Measurements from ENCODE around the gene MEGF11. TPM values are rescaled to one million over a fixed set of nuclear protein-coding genes. Genes with fewer than 3 reads are reported as not detected.

MEGF11 gene
- polyA plus RNA-seq, 1 donor, result 0.66 TPM

- Histone ChIP-seq H3K4me3 (ENCODE audit: low read length) (no peak overlapping the region), H3K27ac (ENCODE audit: low read length) (no peak overlapping the region), H3K4me1 (ENCODE audit: control insufficient read depth, insufficient read depth, low read length) (no peaks in the 10 kb centered on the region), H3K27me3 (ENCODE audit: control insufficient read depth, insufficient read depth, low read length) (peaks cover 3% of the 10 kb centered on the region), H3K36me3 (ENCODE audit: control insufficient read depth, insufficient read depth, low read length) (no peaks in the 10 kb centered on the region), H3K9me3 (ENCODE audit: control insufficient read depth, low read depth, low read length) (no peaks in the 10 kb centered on the region)
- WGBS (ENCODE audit: insufficient coverage, low lambda C conversion rate), result no CpG with 5 or more reads among the region's 5 CpGs
- DNase-seq, result no peak
Observed at GRCh38 chr15:66132251-66132816, 121.2 kb downstream of the MEGF11 start.

GRCh38 chr15:66131831-66132230 lies 121.7 kb downstream of the MEGF11 start:
- DNase-seq, result no peak
- H3K27me3 ChIP-seq (ENCODE audit: control insufficient read depth, insufficient read depth, low read length), result peaks cover 3% of the 10 kb centered on the region
- H3K36me3 ChIP-seq (ENCODE audit: control insufficient read depth, insufficient read depth, low read length), result no peaks in the 10 kb centered on the region
- WGBS (ENCODE audit: insufficient coverage, low lambda C conversion rate), result no CpG with 5 or more reads among the region's 6 CpGs
- no peaks in the 10 kb centered on the region for H3K4me1 ChIP-seq (ENCODE audit: control insufficient read depth, insufficient read depth, low read length)
- H3K27ac ChIP-seq (ENCODE audit: low read length), result no peak overlapping the region
- no peak overlapping the region for H3K4me3 ChIP-seq (ENCODE audit: low read length)
- H3K9me3 ChIP-seq (ENCODE audit: control insufficient read depth, low read depth, low read length), result no peaks in the 10 kb centered on the region

GRCh38 chr15:66131200-66131599 lies 122.3 kb downstream of the MEGF11 start:
- Histone ChIP-seq H3K9me3 (ENCODE audit: control insufficient read depth, low read depth, low read length) (no peaks in the 10 kb centered on the region), H3K36me3 (ENCODE audit: control insufficient read depth, insufficient read depth, low read length) (no peaks in the 10 kb centered on the region), H3K4me1 (ENCODE audit: control insufficient read depth, insufficient read depth, low read length) (no peaks in the 10 kb centered on the region), H3K27me3 (ENCODE audit: control insufficient read depth, insufficient read depth, low read length) (peaks cover 3% of the 10 kb centered on the region), H3K4me3 (ENCODE audit: low read length) (no peak overlapping the region), H3K27ac (ENCODE audit: low read length) (no peak overlapping the region)
- no CpG with 5 or more reads among the region's 4 CpGs for WGBS (ENCODE audit: insufficient coverage, low lambda C conversion rate)
- no peak for DNase-seq

GRCh38 chr15:66130496-66131034 lies 123.0 kb downstream of the MEGF11 start:
- no peaks in the 10 kb centered on the region for H3K36me3 ChIP-seq (ENCODE audit: control insufficient read depth, insufficient read depth, low read length)
- no peaks in the 10 kb centered on the region for H3K27me3 ChIP-seq (ENCODE audit: control insufficient read depth, insufficient read depth, low read length)
- no peak overlapping the region for H3K27ac ChIP-seq (ENCODE audit: low read length)
- DNase-seq, result no peak
- WGBS (ENCODE audit: insufficient coverage, low lambda C conversion rate), result no CpG with 5 or more reads among the region's 3 CpGs
- no peaks in the 10 kb centered on the region for H3K9me3 ChIP-seq (ENCODE audit: control insufficient read depth, low read depth, low read length)
- H3K4me3 ChIP-seq (ENCODE audit: low read length), result no peak overlapping the region
- no peaks in the 10 kb centered on the region for H3K4me1 ChIP-seq (ENCODE audit: control insufficient read depth, insufficient read depth, low read length)

GRCh38 chr15:66129586-66129985 lies 124.0 kb downstream of the MEGF11 start:
- Histone ChIP-seq H3K9me3 (ENCODE audit: control insufficient read depth, low read depth, low read length) (no peaks in the 10 kb centered on the region), H3K27ac (ENCODE audit: low read length) (no peak overlapping the region), H3K4me3 (ENCODE audit: low read length) (no peak overlapping the region), H3K4me1 (ENCODE audit: control insufficient read depth, insufficient read depth, low read length) (no peaks in the 10 kb centered on the region), H3K27me3 (ENCODE audit: control insufficient read depth, insufficient read depth, low read length) (peaks cover 2% of the 10 kb centered on the region), H3K36me3 (ENCODE audit: control insufficient read depth, insufficient read depth, low read length) (no peaks in the 10 kb centered on the region)
- peak in 1 of 2 donors; percentile 12 for DNase-seq
- WGBS (ENCODE audit: insufficient coverage, low lambda C conversion rate), result 17% methylated on average over 2 of the region's 7 CpGs

GRCh38 chr15:66128116-66128680 lies 125.4 kb downstream of the MEGF11 start:
- WGBS (ENCODE audit: insufficient coverage, low lambda C conversion rate), result no CpG with 5 or more reads among the region's 8 CpGs
- Histone ChIP-seq H3K4me1 (ENCODE audit: control insufficient read depth, insufficient read depth, low read length) (no peaks in the 10 kb centered on the region), H3K27ac (ENCODE audit: low read length) (no peak overlapping the region), H3K4me3 (ENCODE audit: low read length) (no peak overlapping the region), H3K9me3 (ENCODE audit: control insufficient read depth, low read depth, low read length) (no peaks in the 10 kb centered on the region), H3K36me3 (ENCODE audit: control insufficient read depth, insufficient read depth, low read length) (no peaks in the 10 kb centered on the region), H3K27me3 (ENCODE audit: control insufficient read depth, insufficient read depth, low read length) (peaks cover 9% of the 10 kb centered on the region)
- no peak for DNase-seq

- Histone ChIP-seq H3K4me1 (ENCODE audit: control insufficient read depth, insufficient read depth, low read length) (no peaks in the 10 kb centered on the region), H3K4me3 (ENCODE audit: low read length) (no peak overlapping the region), H3K27me3 (ENCODE audit: control insufficient read depth, insufficient read depth, low read length) (peaks cover 11% of the 10 kb centered on the region), H3K9me3 (ENCODE audit: control insufficient read depth, low read depth, low read length) (no peaks in the 10 kb centered on the region), H3K27ac (ENCODE audit: low read length) (no peak overlapping the region), H3K36me3 (ENCODE audit: control insufficient read depth, insufficient read depth, low read length) (no peaks in the 10 kb centered on the region)
- no CpG with 5 or more reads among the region's 5 CpGs for WGBS (ENCODE audit: insufficient coverage, low lambda C conversion rate)
- DNase-seq, result no peak
Observed at GRCh38 chr15:66126456-66126855, 127.1 kb downstream of the MEGF11 start.

- H3K27me3 ChIP-seq (ENCODE audit: control insufficient read depth, insufficient read depth, low read length), result peaks cover 11% of the 10 kb centered on the region
- no peak for DNase-seq
- H3K9me3 ChIP-seq (ENCODE audit: control insufficient read depth, low read depth, low read length), result no peaks in the 10 kb centered on the region
- H3K36me3 ChIP-seq (ENCODE audit: control insufficient read depth, insufficient read depth, low read length), result no peaks in the 10 kb centered on the region
- no CpG with 5 or more reads among the region's 6 CpGs for WGBS (ENCODE audit: insufficient coverage, low lambda C conversion rate)
- no peaks in the 10 kb centered on the region for H3K4me1 ChIP-seq (ENCODE audit: control insufficient read depth, insufficient read depth, low read length)
- H3K27ac ChIP-seq (ENCODE audit: low read length), result no peak overlapping the region
- no peak overlapping the region for H3K4me3 ChIP-seq (ENCODE audit: low read length)
Observed at GRCh38 chr15:66126031-66126441, 127.5 kb downstream of the MEGF11 start.

- H3K27me3 ChIP-seq (ENCODE audit: control insufficient read depth, insufficient read depth, low read length), result peaks cover 11% of the 10 kb centered on the region
- H3K27ac ChIP-seq (ENCODE audit: low read length), result no peak overlapping the region
- WGBS (ENCODE audit: insufficient coverage, low lambda C conversion rate), result no CpG with 5 or more reads among the region's 2 CpGs
Observed at GRCh38 chr15:66124651-66125050, 128.9 kb downstream of the MEGF11 start.

GRCh38 chr15:66123799-66124198 lies 129.8 kb downstream of the MEGF11 start:
- no peak overlapping the region for H3K4me3 ChIP-seq (ENCODE audit: low read length)
- H3K27me3 ChIP-seq (ENCODE audit: control insufficient read depth, insufficient read depth, low read length), result peaks cover 11% of the 10 kb centered on the region
- no peak overlapping the region for H3K27ac ChIP-seq (ENCODE audit: low read length)
- no peak for DNase-seq
- H3K36me3 ChIP-seq (ENCODE audit: control insufficient read depth, insufficient read depth, low read length), result no peaks in the 10 kb centered on the region
- no CpG with 5 or more reads among the region's 8 CpGs for whole genome bisulfite sequencing (ENCODE audit: insufficient coverage, low lambda C conversion rate)
- H3K4me1 ChIP-seq (ENCODE audit: control insufficient read depth, insufficient read depth, low read length), result no peaks in the 10 kb centered on the region
- no peaks in the 10 kb centered on the region for H3K9me3 ChIP-seq (ENCODE audit: control insufficient read depth, low read depth, low read length)

More at GRCh38 chr15:66124651-66125050, 128.9 kb downstream of the MEGF11 start:
- DNase-seq, result no peak
- H3K4me3 ChIP-seq (ENCODE audit: low read length), result no peak overlapping the region
- no peaks in the 10 kb centered on the region for H3K36me3 ChIP-seq (ENCODE audit: control insufficient read depth, insufficient read depth, low read length)
- no peaks in the 10 kb centered on the region for H3K4me1 ChIP-seq (ENCODE audit: control insufficient read depth, insufficient read depth, low read length)
- no peaks in the 10 kb centered on the region for H3K9me3 ChIP-seq (ENCODE audit: control insufficient read depth, low read depth, low read length)

GRCh38 chr15:66120422-66120821 lies 133.1 kb downstream of the MEGF11 start:
- H3K4me3 ChIP-seq (ENCODE audit: low read length), result no peak overlapping the region
- no peaks in the 10 kb centered on the region for H3K36me3 ChIP-seq (ENCODE audit: control insufficient read depth, insufficient read depth, low read length)
- no peak for DNase-seq
- peaks cover 13% of the 10 kb centered on the region for H3K27me3 ChIP-seq (ENCODE audit: control insufficient read depth, insufficient read depth, low read length)
- H3K27ac ChIP-seq (ENCODE audit: low read length), result no peak overlapping the region
- no CpG with 5 or more reads among the region's 5 CpGs for WGBS (ENCODE audit: insufficient coverage, low lambda C conversion rate)
- H3K9me3 ChIP-seq (ENCODE audit: control insufficient read depth, low read depth, low read length), result no peaks in the 10 kb centered on the region
- no peaks in the 10 kb centered on the region for H3K4me1 ChIP-seq (ENCODE audit: control insufficient read depth, insufficient read depth, low read length)
